GM12891 (cell line): ENCODE measurements around the gene NECTIN1.
"Not testable (repeated sequence)": the region's sequence is repeated elsewhere in the genome, so short reads cannot be mapped to it uniquely, and the experiment has no call there.

Experiments
- DNase-seq: peaks from one replicate; pipeline ENCODE4 v3.0.0; 2011; ENCODE audit warnings: low spot score; ENCODE audit not compliant: insufficient read length
- FAIRE-seq: peaks from 2 replicates; lab custom pipeline; 2011; peaks lifted over from hg19 to GRCh38; lab: Jason Lieb, UNC
- PAX5 ChIP-seq: IDR thresholded peaks from 2 replicates; pipeline ENCODE4 v1.6.1; 2011; ENCODE audit warnings: low read length, moderate library complexity, mild to moderate bottlenecking; ENCODE audit not compliant: insufficient read depth, severe bottlenecking
- POLR2A ChIP-seq: IDR thresholded peaks from 2 replicates; pipeline ENCODE4 v1.6.1; 2011; ENCODE audit warnings: low read depth, low read length, control low read depth
- POLR2AphosphoS5 ChIP-seq: IDR thresholded peaks from 2 replicates; pipeline ENCODE4 v1.6.1; 2011; ENCODE audit warnings: low read depth, low read length, control low read depth
- POU2F2 ChIP-seq: IDR thresholded peaks from 2 replicates; pipeline ENCODE4 v1.6.1; 2011; ENCODE audit warnings: low read depth, mild to moderate bottlenecking, control low read depth, low read length, moderate library complexity
- SPI1 ChIP-seq: IDR thresholded peaks from 2 replicates; pipeline ENCODE4 v1.6.1; 2011; ENCODE audit warnings: low read depth, low read length, control low read depth
- TAF1 ChIP-seq: IDR thresholded peaks from 2 replicates; pipeline ENCODE4 v1.6.1; 2011; ENCODE audit warnings: low read depth, low read length, control low read depth

NECTIN1 gene

GRCh38 chr11:119599864-119600541 lies 129.0 kb downstream of the NECTIN1 start:
- DNase-seq (no peak), FAIRE-seq (no peak)
- TF ChIP-seq POLR2A (no peak), SPI1 (no peak), PAX5 (no peak), POU2F2 (no peak), POLR2AphosphoS5 (no peak), TAF1 (no peak)

GRCh38 chr11:119595941-119596340 lies 133.1 kb downstream of the NECTIN1 start:
- not testable (repeated sequence) for DNase-seq, FAIRE-seq

GRCh38 chr11:119594639-119595249 lies 134.3 kb downstream of the NECTIN1 start:
- FAIRE-seq (no peak), DNase-seq (no peak)
- TF ChIP-seq SPI1 (no peak), POLR2A (no peak), POLR2AphosphoS5 (no peak), POU2F2 (no peak), PAX5 (no peak), TAF1 (no peak)

- FAIRE-seq (no peak), DNase-seq (no peak)
- no peak for TF ChIP-seq POLR2A
- no peak for TF ChIP-seq POLR2AphosphoS5
- TF ChIP-seq SPI1: no peak
- TF ChIP-seq PAX5: no peak
- no peak for TF ChIP-seq TAF1
- no peak for TF ChIP-seq POU2F2
These were observed 135.7 kb downstream of the NECTIN1 start for GRCh38 chr11:119593346-119593745.

- FAIRE-seq: no peak
- DNase-seq: no peak
These were observed 136.4 kb downstream of the NECTIN1 start for GRCh38 chr11:119592642-119593041.

GRCh38 chr11:119591836-119592310 lies 137.1 kb downstream of the NECTIN1 start:
- TF ChIP-seq POLR2A: no peak
- no peak for TF ChIP-seq PAX5
- TF ChIP-seq TAF1: no peak
- no peak for TF ChIP-seq POU2F2
- TF ChIP-seq POLR2AphosphoS5: no peak
- TF ChIP-seq SPI1: no peak
- no peak for FAIRE-seq
- DNase-seq: no peak

More at GRCh38 chr11:119592642-119593041, 136.4 kb downstream of the NECTIN1 start:
- TF ChIP-seq PAX5: no peak
- no peak for TF ChIP-seq POLR2A

- DNase-seq (no peak), FAIRE-seq (no peak)
- no peak for TF ChIP-seq POLR2AphosphoS5
- no peak for TF ChIP-seq SPI1
- no peak for TF ChIP-seq POU2F2
- TF ChIP-seq TAF1: no peak
- no peak for TF ChIP-seq PAX5
- TF ChIP-seq POLR2A: no peak
These were observed 138.2 kb downstream of the NECTIN1 start for GRCh38 chr11:119590651-119591351.

- DNase-seq (no peak), FAIRE-seq (no peak)
- TF ChIP-seq POU2F2 (no peak), PAX5 (no peak), POLR2AphosphoS5 (no peak), TAF1 (no peak), SPI1 (no peak)
These were observed 140.0 kb downstream of the NECTIN1 start for GRCh38 chr11:119589001-119589400.
